ENCODE results near the gene ACADVL. TPM values are rescaled to one million over a fixed set of nuclear protein-coding genes. Genes with fewer than 3 reads are reported as not detected.

The ACADVL gene
- total RNA-seq, 4 donors from 2014 or later = 565 to 1,687 (median 703) TPM

- H3K36me3 ChIP-seq = peaks cover 51% of the 10 kb centered on the region
- WGBS = 88% methylated on average over 4 of the region's 4 CpGs
- no peak for TF ChIP-seq EP300 (IDR thresholded peaks at IDR 0.05)
- no peak for TF ChIP-seq POLR2AphosphoS5 (IDR thresholded peaks at IDR 0.05)
- no peak for TF ChIP-seq CTCF (IDR thresholded peaks at IDR 0.05)
- no peak for TF ChIP-seq POLR2A (IDR thresholded peaks at IDR 0.05)
These were observed 34.8 kb downstream of the ACADVL start for GRCh38 chr17:7254511-7254910.

DNA sequence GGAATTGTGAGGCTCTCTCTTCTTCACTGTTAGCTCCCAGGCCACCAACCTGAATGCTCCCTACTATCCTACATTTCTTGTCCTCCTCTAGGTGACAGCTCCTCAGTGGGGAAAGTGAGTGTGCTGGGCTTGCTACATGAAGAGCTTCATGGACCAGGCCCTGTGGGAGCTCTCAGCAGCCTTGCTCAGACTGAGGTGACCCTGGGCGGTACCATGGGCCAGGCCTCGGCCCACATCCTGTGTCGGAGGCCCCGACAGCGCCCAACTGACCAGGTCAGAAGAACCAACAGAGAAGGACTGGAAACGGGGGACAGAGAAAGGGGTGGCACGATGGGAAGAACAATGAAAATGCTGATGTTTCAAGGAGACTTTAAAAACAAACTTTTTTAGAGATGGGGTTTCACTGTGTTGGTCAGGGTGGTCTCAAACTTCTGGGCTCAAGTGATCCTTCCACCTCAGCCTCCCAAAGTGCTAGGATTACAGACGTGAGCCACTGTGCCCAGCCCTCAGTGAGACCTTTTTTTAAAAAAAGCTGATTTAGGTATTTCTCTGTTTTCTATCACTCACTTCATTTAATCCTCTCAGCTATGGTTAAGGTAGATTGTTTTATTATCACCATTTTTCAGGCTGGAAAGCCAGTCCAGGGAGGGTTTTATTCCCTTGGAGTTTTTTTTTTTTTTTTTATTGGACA is 37.2 kb downstream of the ACADVL start:
- H3K4me3 ChIP-seq = no peak overlapping the region
- H3K9me3 ChIP-seq = no peaks in the 10 kb centered on the region
- TF ChIP-seq CTCF (IDR thresholded peaks at IDR 0.05) (no peak), EP300 (IDR thresholded peaks at IDR 0.05) (no peak), POLR2AphosphoS5 (IDR thresholded peaks at IDR 0.05) (no peak), POLR2A (IDR thresholded peaks at IDR 0.05) (no peak)
- no peak overlapping the region for H3K27ac ChIP-seq
- peaks cover 39% of the 10 kb centered on the region for H3K4me1 ChIP-seq
- WGBS = 91% methylated on average over 8 of the region's 8 CpGs
- peaks cover 53% of the 10 kb centered on the region for H3K36me3 ChIP-seq
- H3K27me3 ChIP-seq = peaks cover 15% of the 10 kb centered on the region
- DNase-seq (ENCODE audit: low spot score in 2 of 2) = no peak

More at GRCh38 chr17:7254511-7254910, 34.8 kb downstream of the ACADVL start:
- H3K27me3 ChIP-seq = no peaks in the 10 kb centered on the region
- H3K4me1 ChIP-seq = peaks cover 35% of the 10 kb centered on the region
- no peak overlapping the region for H3K27ac ChIP-seq
- no peaks in the 10 kb centered on the region for H3K9me3 ChIP-seq
- no peak overlapping the region for H3K4me3 ChIP-seq
- no peak for DNase-seq (ENCODE audit: low spot score in 2 of 2)

DNA sequence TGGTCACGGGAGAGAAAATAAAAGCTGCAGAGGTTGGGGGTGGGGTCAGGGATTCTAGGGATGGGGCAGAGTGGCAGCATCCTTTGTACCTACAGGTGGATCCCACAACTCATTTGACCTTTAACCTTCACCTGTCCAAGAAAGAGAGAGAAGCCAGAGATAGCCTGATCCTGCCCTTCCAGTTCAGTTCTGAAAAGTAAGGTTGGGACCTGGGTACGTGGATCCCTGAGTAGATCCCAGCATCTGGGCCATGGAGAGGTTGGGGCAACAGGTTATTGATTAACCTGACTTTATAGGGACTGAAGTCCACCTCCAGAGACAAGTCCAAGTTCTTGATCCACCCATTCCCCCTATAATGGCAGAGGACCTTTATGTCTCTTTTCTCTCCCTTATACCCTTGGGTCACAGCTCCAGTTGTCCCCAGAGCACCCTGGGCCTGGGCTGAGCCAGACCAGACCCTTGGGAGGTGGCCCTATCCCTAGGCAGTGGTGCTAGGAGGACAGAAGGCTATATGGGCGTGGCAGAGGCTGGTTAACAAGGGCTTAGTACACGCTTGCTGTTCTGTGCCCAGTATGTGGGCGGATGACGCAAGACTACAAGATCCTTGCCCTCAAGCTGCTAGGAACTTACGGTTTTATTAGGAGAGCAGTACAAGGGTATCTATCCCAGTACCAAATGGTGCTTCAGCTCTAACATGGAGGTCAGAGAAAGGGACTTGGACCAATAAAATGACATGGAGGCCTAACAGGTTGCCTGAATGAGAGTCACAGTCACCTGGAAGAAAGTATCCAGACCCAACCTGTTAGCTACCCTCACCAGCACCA is 39.2 kb downstream of the ACADVL start:
- WGBS = 64% methylated on average over 7 of the region's 7 CpGs
- Histone ChIP-seq H3K27ac (no peak overlapping the region), H3K4me3 (no peak overlapping the region), H3K27me3 (peaks cover 35% of the 10 kb centered on the region), H3K9me3 (no peaks in the 10 kb centered on the region), H3K4me1 (peaks cover 47% of the 10 kb centered on the region), H3K36me3 (peaks cover 53% of the 10 kb centered on the region)
- DNase-seq (ENCODE audit: low spot score in 2 of 2) = no peak
- TF ChIP-seq POLR2A (IDR thresholded peaks at IDR 0.05) (no peak), CTCF (IDR thresholded peaks at IDR 0.05) (no peak), EP300 (IDR thresholded peaks at IDR 0.05) (no peak)

GRCh38 chr17:7259555-7259889 is 39.8 kb downstream of the ACADVL start:
- TF ChIP-seq EP300 (IDR thresholded peaks at IDR 0.05) (no peak), POLR2AphosphoS5 (IDR thresholded peaks at IDR 0.05) (no peak), CTCF (IDR thresholded peaks at IDR 0.05) (no peak), POLR2A (IDR thresholded peaks at IDR 0.05) (no peak)
- Histone ChIP-seq H3K27ac (no peak overlapping the region), H3K9me3 (no peaks in the 10 kb centered on the region), H3K27me3 (peaks cover 35% of the 10 kb centered on the region), H3K4me1 (peaks cover 47% of the 10 kb centered on the region), H3K4me3 (no peak overlapping the region), H3K36me3 (peaks cover 47% of the 10 kb centered on the region)
- no peak for DNase-seq (ENCODE audit: low spot score in 2 of 2)
- WGBS = 92% methylated on average over 6 of the region's 6 CpGs

DNA sequence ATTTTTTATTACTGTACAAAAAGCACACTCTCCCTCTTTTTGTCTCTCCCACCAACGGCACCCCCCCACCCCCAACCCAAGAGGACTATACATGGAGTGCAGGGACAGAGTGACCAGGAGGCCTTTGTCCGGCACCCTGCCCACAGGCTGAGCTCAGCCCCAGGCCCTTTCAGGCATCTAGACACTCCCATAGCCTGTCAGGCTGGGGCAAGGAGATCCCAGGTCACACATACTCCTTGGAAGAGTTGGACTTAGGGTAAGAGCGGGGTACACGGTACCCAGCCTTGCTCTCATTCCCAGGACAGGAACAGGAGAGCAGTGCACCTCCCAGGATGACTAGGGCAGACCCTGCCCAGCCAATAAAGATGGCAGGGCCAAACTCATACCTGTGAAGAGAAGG is 40.4 kb downstream of the ACADVL start:
- Histone ChIP-seq H3K4me1 (peaks cover 47% of the 10 kb centered on the region), H3K36me3 (peaks cover 41% of the 10 kb centered on the region), H3K27me3 (peaks cover 35% of the 10 kb centered on the region), H3K4me3 (peak overlapping the region; percentile 52), H3K9me3 (no peaks in the 10 kb centered on the region), H3K27ac (no peak overlapping the region)
- DNase-seq (ENCODE audit: low spot score in 2 of 2) = no peak
- WGBS = 50% methylated on average over 1 of the region's 4 CpGs
- no peak for TF ChIP-seq EP300 (IDR thresholded peaks at IDR 0.05)
- TF ChIP-seq POLR2A (IDR thresholded peaks at IDR 0.05) = no peak
- TF ChIP-seq POLR2AphosphoS5 (IDR thresholded peaks at IDR 0.05) = no peak
- TF ChIP-seq CTCF (IDR thresholded peaks at IDR 0.05) = no peak
